Calu3 (cell line): Measurements from ENCODE around the gene TRIP13. TPM values are rescaled to one million over a fixed set of nuclear protein-coding genes. Genes with fewer than 3 reads are reported as not detected.

Source experiments
- BruUV-seq: library from RNA; stranded (reverse); fragments of 400-500 nt; replicated peaks from 2 replicates; lab custom pipeline; 2021; lab: Mats Ljungman, UMichigan
- CTCF ChIA-PET: fragments of 300-600 bp; sonication (Branson Sonifier 250); formaldehyde crosslinking; loops from one replicate; lab custom pipeline; 2022; ENCODE audit warnings: antibody characterized with exemption; lab: Charles Lee
- DNase-seq: peaks from one replicate; pipeline ENCODE4 v3.0.0; 2022
- H3K27ac Mint-ChIP-seq: one replicate; pipeline ENCODE4 v1.8.0; 2022; ENCODE audit warnings: mixed read lengths; ENCODE audit not compliant: unreplicated experiment
- H3K27me3 Mint-ChIP-seq: one replicate; pipeline ENCODE4 v1.8.0; 2022; ENCODE audit warnings: mixed read lengths; ENCODE audit not compliant: unreplicated experiment
- H3K36me3 Mint-ChIP-seq: one replicate; pipeline ENCODE4 v1.8.0; 2022; ENCODE audit warnings: mild to moderate bottlenecking, moderate library complexity, mixed read lengths; ENCODE audit not compliant: insufficient read depth, unreplicated experiment
- H3K4me1 Mint-ChIP-seq: one replicate; pipeline ENCODE4 v1.8.0; 2022; ENCODE audit warnings: mild to moderate bottlenecking, low read depth, mixed read lengths; ENCODE audit not compliant: unreplicated experiment
- H3K4me3 Mint-ChIP-seq: one replicate; pipeline ENCODE4 v1.8.0; 2022; ENCODE audit warnings: mild to moderate bottlenecking, low read depth, moderate library complexity, mixed read lengths; ENCODE audit not compliant: unreplicated experiment
- H3K9me3 Mint-ChIP-seq: one replicate; pipeline ENCODE4 v1.8.0; 2022; ENCODE audit warnings: low read depth, mixed read lengths; ENCODE audit not compliant: unreplicated experiment
- intact Hi-C: fragments of 100-400 bp; cut with micrococcal nuclease; formaldehyde crosslinking; loops from one replicate; pipeline ENCODE4 v1.10.0; 2022; ENCODE audit not compliant: unreplicated experiment
- total RNA-seq: library from RNA; stranded (reverse); gene quantifications from 2 replicates; pipeline ENCODE4 v1.2.3, GENCODE V29; 2022
- TF ChIP-seq, protein P1 (sequence below): fragments of 200-600 bp; IDR thresholded peaks from one replicate; pipeline ENCODE4 v1.8.0; 2022; ENCODE audit warnings: antibody characterized with exemption; ENCODE audit not compliant: unreplicated experiment

TRIP13 gene
- total RNA-seq, 1 experiment from 2014 or later, result 29.9 TPM

DNA sequence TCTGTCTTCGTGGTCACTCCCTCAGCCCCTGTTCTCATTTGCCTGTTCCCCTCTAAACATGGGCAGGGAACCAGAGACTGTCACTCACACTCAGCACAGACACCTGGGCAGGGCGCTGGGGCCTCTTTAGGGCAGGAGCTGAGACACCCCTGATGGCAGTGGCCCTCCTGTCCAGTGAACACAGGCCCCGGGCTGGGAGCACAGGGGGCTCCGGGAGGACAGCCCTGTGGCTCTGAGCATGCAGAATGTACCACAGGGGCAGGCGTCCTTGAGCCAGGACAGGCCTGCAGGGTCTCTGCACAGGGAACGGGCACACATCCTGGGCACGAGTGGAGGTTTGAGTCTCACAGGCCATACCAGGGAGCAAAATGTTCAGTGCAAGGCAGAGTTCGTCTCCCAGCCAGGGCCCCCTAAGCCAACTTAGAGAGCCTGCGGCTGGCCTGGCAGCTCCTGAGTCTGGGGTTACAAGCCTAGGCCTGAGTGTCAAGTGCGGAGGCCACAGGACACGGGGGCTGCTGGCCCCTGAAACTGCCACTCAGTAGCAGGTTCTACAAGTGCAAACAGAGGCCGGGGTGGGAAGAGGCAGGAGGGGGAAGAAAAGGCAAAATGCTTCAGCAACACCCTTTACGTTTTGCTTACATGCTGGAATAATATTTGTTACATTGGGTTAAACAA is 60.0 kb downstream of the TRIP13 start:
- CTCF ChIA-PET, result no interaction called here
- intact Hi-C loops, result no loop called here
- no peaks in the 10 kb centered on the region for H3K4me1 Mint-ChIP-seq
- H3K36me3 Mint-ChIP-seq, result no peaks in the 10 kb centered on the region
- H3K27me3 Mint-ChIP-seq, result peaks cover 79% of the 10 kb centered on the region
- no peak for DNase-seq
- no TSS peak for BruUV-seq
- no peak overlapping the region for H3K4me3 Mint-ChIP-seq
- TF ChIP-seq, protein P1, sequence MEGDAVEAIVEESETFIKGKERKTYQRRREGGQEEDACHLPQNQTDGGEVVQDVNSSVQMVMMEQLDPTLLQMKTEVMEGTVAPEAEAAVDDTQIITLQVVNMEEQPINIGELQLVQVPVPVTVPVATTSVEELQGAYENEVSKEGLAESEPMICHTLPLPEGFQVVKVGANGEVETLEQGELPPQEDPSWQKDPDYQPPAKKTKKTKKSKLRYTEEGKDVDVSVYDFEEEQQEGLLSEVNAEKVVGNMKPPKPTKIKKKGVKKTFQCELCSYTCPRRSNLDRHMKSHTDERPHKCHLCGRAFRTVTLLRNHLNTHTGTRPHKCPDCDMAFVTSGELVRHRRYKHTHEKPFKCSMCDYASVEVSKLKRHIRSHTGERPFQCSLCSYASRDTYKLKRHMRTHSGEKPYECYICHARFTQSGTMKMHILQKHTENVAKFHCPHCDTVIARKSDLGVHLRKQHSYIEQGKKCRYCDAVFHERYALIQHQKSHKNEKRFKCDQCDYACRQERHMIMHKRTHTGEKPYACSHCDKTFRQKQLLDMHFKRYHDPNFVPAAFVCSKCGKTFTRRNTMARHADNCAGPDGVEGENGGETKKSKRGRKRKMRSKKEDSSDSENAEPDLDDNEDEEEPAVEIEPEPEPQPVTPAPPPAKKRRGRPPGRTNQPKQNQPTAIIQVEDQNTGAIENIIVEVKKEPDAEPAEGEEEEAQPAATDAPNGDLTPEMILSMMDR, result no peak
- H3K27ac Mint-ChIP-seq, result no peak overlapping the region
- H3K9me3 Mint-ChIP-seq, result peaks cover 3% of the 10 kb centered on the region

- Mint-ChIP-seq H3K27me3 (peaks cover 72% of the 10 kb centered on the region), H3K4me1 (no peaks in the 10 kb centered on the region), H3K4me3 (no peak overlapping the region), H3K9me3 (peaks cover 3% of the 10 kb centered on the region), H3K36me3 (no peaks in the 10 kb centered on the region), H3K27ac (no peak overlapping the region)
- BruUV-seq, result no TSS peak
- DNase-seq, result no peak
- CTCF ChIA-PET, result no interaction called here
- intact Hi-C loops, result no loop called here
- TF ChIP-seq, protein P1, result no peak
These were observed 61.1 kb downstream of the TRIP13 start for GRCh38 chr5:953535-954449.

DNA sequence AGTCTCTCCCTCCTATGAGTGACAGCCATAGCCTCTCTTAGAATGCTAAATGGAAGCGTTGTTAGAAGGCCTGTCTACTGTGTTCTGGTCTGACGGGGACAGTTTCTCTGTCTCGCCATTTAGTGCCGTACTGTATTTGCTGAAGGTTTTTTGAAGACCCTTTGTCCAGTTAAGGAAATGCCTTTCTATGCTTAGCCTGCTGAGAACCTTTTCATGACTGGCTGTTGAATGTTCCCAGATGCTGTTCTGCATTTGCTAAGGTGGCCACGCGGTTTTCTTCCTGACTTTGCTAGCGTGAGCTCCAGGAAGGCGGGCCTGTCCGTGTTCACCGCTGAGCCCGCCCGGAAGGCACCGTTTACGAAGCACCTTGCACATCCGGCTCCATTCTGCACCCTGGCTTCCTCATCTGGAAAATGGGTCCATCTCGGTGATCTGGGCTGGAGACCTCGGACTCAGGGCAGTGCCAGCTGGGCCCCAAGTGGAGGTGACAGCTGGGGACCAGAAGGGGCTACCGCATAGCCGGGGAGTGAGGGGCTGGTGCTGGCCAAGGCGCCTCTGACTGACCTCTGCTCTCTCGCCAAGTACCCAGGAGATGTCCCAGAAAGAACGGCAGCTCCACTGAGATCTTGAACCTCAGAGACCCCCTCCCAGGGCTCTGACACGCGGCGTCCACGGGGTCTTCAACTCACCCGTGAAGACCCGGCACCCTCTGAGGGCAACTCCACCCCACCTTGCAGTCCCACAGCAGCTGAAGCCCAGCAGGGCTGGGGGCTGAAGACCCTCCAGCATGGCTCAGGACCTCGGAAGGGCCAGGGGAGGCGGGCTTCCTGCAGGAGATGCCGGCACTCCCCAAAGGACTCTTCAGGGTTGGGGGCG is 63.4 kb downstream of the TRIP13 start:
- intact Hi-C loops, result no loop called here
- Mint-ChIP-seq H3K9me3 (no peaks in the 10 kb centered on the region), H3K27me3 (peaks cover 74% of the 10 kb centered on the region), H3K4me1 (peaks cover 11% of the 10 kb centered on the region), H3K4me3 (no peak overlapping the region), H3K36me3 (no peaks in the 10 kb centered on the region), H3K27ac (no peak overlapping the region)
- no peak for DNase-seq
- TF ChIP-seq, protein P1, result no peak
- no TSS peak for BruUV-seq
- CTCF ChIA-PET, result interaction anchor here (1.2 kb wide), 1 partner anchor 9 kb away, joined by 3 read pairs; no protein-coding TSS in a partner anchor
